Measurements from ENCODE around the gene TULP4.

DNA sequence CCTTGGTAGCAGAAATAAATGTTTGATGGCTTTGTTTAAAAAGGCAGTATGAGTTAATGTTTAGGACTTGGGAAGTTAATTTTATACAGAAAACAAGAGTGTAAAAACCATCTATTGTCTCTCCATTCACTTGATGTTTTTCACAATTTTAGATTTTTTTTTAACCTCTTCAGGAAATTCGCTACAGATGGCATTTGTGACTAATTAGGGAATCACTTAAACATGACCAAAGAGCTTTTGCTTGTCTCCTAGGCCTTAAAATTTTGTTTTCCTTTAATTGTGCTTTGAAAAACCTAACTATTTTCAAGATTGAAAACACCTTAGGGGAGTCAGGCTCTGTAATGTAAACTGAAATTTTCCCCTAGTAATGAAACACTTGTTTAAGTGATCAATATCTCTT lies 17.3 kb downstream of the TULP4 start:
- TF ChIP-seq REST (IDR thresholded peaks at IDR 0.05; ENCODE audit: low read depth) (no peak), TAF1 (IDR thresholded peaks at IDR 0.05; ENCODE audit: low read depth) (no peak), FOXM1 (IDR thresholded peaks at IDR 0.05; ENCODE audit: borderline replicate concordance, low read depth) (no peak), RAD21 (IDR thresholded peaks at IDR 0.05; ENCODE audit: low read depth) (no peak), TEAD4 (IDR thresholded peaks at IDR 0.05) (no peak)
